Esophagus (tissue), 2 donors: Measurements from ENCODE around the gene COPS4. TPM values are rescaled to one million over a fixed set of nuclear protein-coding genes. Genes with fewer than 3 reads are reported as not detected.
"Not testable (repeated sequence)": the region's sequence is repeated elsewhere in the genome, so short reads cannot be mapped to it uniquely, and the experiment has no call there.

Experiments
- H3K27ac ChIP-seq, 2 donors: one replicate each; pipeline ENCODE4 v1.5.1; 2013; ENCODE audit warnings: low read depth in 2 of 2, mild to moderate bottlenecking in 2 of 2, inconsistent platforms in 1 of 2, low read length in 1 of 2, moderate library complexity in 1 of 2
- H3K27me3 ChIP-seq, 2 donors: one replicate each; pipeline ENCODE4 v1.6.1; 2013; ENCODE audit warnings: low read length in 2 of 2, control low read depth in 1 of 2, mild to moderate bottlenecking in 1 of 2; ENCODE audit not compliant: insufficient read depth in 2 of 2, control insufficient read depth in 1 of 2
- H3K36me3 ChIP-seq, 2 donors: one replicate each; pipeline ENCODE4 v1.6.1; 2013; ENCODE audit warnings: low read length in 1 of 2; ENCODE audit not compliant: control insufficient read depth in 2 of 2, insufficient read depth in 2 of 2
- H3K4me1 ChIP-seq, 2 donors: one replicate each; pipeline ENCODE4 v1.6.1; 2013; ENCODE audit warnings: low read length in 1 of 2; ENCODE audit not compliant: control insufficient read depth in 2 of 2, insufficient read depth in 2 of 2
- H3K4me3 ChIP-seq, 2 donors: one replicate each; pipeline ENCODE4 v1.5.1; 2013; ENCODE audit warnings: low read length in 2 of 2, mild to moderate bottlenecking in 2 of 2, low read depth in 1 of 2, moderate library complexity in 1 of 2
- H3K9me3 ChIP-seq, 2 donors: one replicate each; pipeline ENCODE4 v1.6.1; 2013; ENCODE audit warnings: mild to moderate bottlenecking in 2 of 2, low read depth in 1 of 2, low read length in 1 of 2, moderate library complexity in 1 of 2; ENCODE audit not compliant: control insufficient read depth in 2 of 2, insufficient read depth in 1 of 2
- WGBS, 2 donors: extraction: QIAGEN DNeasy Blood & Tissue Kit; methylation state at CpG; one replicate each; pipeline ENCODE4 v1.1.7; 2013; 5-methylcytosine and 5-hydroxymethylcytosine counted together
- polyA plus RNA-seq, 2 donors: library from polyadenylated mRNA; stranded (reverse); fragments of 200-250 nt; gene quantifications; one replicate each; pipeline ENCODE4 v1.2.3, GENCODE V29; 2013
- donor health status: healthy with polysubstance abuse.
- donor health status: Bipolar disorder and iron deficiency.

COPS4 gene
- polyA plus RNA-seq = 10 to 100 TPM in 1 of 2 donors, 1 to 10 TPM in 1; 9.8 to 25.4 TPM

GRCh38 chr4:83034630-83035494, at the start of gene COPS4:
COPS4 (plus strand) TSS chr4:83035183; CDS start chr4:83035225, 42 bp downstream.
- WGBS, 2 donors = 0 to 1% methylated on average over 39 of the region's 39 CpGs
- Histone ChIP-seq H3K4me1 (peaks cover 0 to 2% of the 10 kb centered on the region in 2 donors), H3K9me3 (no peaks in the 10 kb centered on the region)

DNA sequence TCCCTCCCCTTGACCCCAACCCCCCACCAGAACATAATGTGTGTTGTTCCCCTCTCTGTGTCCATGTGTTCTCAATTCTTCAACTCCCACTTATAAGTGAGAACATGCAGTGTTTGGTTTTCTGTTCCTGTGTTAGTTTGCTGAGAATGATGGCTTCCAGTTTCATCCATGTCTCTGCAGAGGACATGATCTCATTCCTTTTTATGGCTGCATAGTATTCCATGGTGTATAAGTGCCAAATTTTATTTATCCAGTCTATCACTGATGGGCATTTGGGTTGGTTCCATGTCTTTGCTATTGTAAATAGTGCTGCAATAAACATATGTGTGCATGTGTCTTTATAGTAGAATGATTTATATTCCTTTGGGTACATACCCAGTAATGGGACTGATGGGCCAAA, 47.5 kb upstream of the COPS4 start:
- not testable (repeated sequence) for H3K27me3 ChIP-seq, H3K36me3 ChIP-seq, H3K9me3 ChIP-seq, H3K4me3 ChIP-seq, H3K27ac ChIP-seq, H3K4me1 ChIP-seq

More at GRCh38 chr4:83034630-83035494, at the start of gene COPS4:
- Histone ChIP-seq H3K27me3 (no peaks in the 10 kb centered on the region), H3K27ac (peak within 1 kb of the TSS; percentile 92 to 96), H3K4me3 (peak within 1 kb of the TSS; percentile 82), H3K36me3 (no peaks in the 10 kb centered on the region)

GRCh38 chr4:82988323-82988832, 46.6 kb upstream of the COPS4 start:
- Histone ChIP-seq H3K27me3 (no peaks in the 10 kb centered on the region), H3K36me3 (peaks cover 0 to 2% of the 10 kb centered on the region in 2 donors)
- 81 to 89% methylated on average over 2 of the region's 2 CpGs for WGBS, 2 donors

GRCh38 chr4:82989575-82990429, 45.2 kb upstream of the COPS4 start:
- WGBS, 2 donors = 84 to 93% methylated on average over 2 of the region's 2 CpGs

More at GRCh38 chr4:82988323-82988832, 46.6 kb upstream of the COPS4 start:
- Histone ChIP-seq H3K4me3 (no peak overlapping the region), H3K4me1 (no peaks in the 10 kb centered on the region), H3K27ac (no peak overlapping the region), H3K9me3 (no peaks in the 10 kb centered on the region)

DNA sequence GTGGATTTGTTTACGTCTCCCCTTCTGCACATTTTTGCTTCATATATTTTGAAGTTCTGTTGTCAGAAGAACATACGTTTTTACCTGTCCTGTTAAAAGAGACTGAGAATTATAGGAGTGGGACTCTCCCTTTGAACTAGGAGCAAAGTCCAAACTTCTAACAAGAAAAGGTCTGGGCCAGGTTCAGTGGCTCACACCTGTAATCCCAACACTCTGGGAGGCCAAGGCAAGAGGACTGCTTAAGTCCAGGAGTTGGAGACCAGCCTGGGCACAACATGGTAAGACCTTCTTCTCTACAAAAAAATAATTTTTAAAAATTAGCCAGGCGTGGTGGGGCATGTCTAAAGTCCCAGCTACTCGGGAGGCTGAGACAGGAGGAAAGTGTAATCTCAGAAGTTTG, 40.1 kb upstream of the COPS4 start:
- Histone ChIP-seq H3K4me1 (no peaks in the 10 kb centered on the region), H3K27me3 (no peaks in the 10 kb centered on the region), H3K36me3 (no peaks in the 10 kb centered on the region), H3K9me3 (no peaks in the 10 kb centered on the region), H3K4me3 (no peak overlapping the region), H3K27ac (no peak overlapping the region)
- 70 to 71% methylated on average over 4 of the region's 4 CpGs for WGBS, 2 donors

More at GRCh38 chr4:82989575-82990429, 45.2 kb upstream of the COPS4 start:
- no peaks in the 10 kb centered on the region for H3K4me1 ChIP-seq
- no peak overlapping the region for H3K4me3 ChIP-seq
- H3K36me3 ChIP-seq = no peaks in the 10 kb centered on the region
- no peaks in the 10 kb centered on the region for H3K27me3 ChIP-seq
- no peak overlapping the region for H3K27ac ChIP-seq
- H3K9me3 ChIP-seq = no peaks in the 10 kb centered on the region

DNA sequence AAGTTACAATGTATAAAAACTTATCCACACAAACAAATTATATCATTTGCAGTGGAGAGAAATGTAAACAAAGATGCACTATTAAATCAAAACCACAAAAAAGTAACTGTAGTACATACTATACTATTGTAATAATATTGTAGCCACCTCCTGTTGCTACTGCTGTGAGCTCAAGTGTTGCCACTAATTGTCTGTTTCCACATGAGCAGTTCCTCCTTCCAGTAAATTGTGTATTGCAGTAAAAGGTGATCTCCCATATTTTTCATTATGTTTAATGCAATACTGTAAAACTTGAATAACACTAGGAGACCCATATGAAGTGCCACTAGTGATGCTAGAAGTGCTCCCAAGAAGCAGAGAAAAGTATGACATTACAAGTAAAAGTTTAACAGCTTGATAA, 36.1 kb upstream of the COPS4 start:
- H3K4me1 ChIP-seq = no peaks in the 10 kb centered on the region
- H3K36me3 ChIP-seq = no peaks in the 10 kb centered on the region
- no peak overlapping the region for H3K27ac ChIP-seq
- no peak overlapping the region for H3K4me3 ChIP-seq
- H3K27me3 ChIP-seq = no peaks in the 10 kb centered on the region
- H3K9me3 ChIP-seq = no peaks in the 10 kb centered on the region

GRCh38 chr4:83002329-83002728, 32.7 kb upstream of the COPS4 start:
- no peak overlapping the region for H3K27ac ChIP-seq
- no peaks in the 10 kb centered on the region for H3K4me1 ChIP-seq
- no peaks in the 10 kb centered on the region for H3K9me3 ChIP-seq
- no peaks in the 10 kb centered on the region for H3K36me3 ChIP-seq
- H3K4me3 ChIP-seq = no peak overlapping the region
- WGBS, 2 donors = 94 to 98% methylated on average over 3 of the region's 3 CpGs
- no peaks in the 10 kb centered on the region for H3K27me3 ChIP-seq

DNA sequence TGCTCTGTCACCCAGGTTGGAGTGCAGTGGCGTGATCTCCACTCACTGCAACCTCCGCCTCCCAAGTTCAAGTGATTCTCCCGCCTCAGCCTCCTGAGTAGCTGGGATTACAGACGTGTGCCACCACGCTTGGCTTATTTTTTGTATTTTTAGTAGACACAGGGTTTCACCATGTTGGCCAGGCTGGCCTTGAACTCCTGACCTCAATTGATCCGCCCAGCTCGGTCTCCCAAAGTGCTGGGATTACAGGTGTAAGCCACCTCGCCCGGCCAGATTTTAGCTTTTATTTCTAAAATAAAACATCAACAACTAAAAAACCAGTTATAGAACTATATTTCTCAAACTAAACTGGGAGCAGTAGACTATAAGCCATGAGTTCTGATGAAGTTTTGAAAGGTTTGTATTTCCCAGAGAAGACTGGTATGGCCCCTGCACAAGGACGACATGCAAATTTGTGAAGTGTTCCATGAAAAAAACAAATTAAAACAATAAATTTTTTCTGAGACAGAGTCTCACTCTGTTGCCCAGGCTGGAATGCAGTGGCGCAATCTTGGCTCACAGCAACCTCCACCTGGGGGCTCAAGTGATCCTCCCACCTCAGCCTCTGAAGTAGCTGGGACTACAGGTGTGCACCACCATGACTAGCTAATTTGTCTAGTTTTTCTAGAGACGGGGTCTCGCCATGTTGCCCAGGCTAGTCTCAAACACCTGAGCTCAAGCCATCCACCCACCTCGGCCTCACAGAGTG, 31.8 kb upstream of the COPS4 start:
- not testable (repeated sequence) for H3K4me1 ChIP-seq, H3K9me3 ChIP-seq, H3K27me3 ChIP-seq, H3K4me3 ChIP-seq, H3K36me3 ChIP-seq, H3K27ac ChIP-seq
- 91% methylated on average over 14 of the region's 14 CpGs for WGBS, 2 donors

DNA sequence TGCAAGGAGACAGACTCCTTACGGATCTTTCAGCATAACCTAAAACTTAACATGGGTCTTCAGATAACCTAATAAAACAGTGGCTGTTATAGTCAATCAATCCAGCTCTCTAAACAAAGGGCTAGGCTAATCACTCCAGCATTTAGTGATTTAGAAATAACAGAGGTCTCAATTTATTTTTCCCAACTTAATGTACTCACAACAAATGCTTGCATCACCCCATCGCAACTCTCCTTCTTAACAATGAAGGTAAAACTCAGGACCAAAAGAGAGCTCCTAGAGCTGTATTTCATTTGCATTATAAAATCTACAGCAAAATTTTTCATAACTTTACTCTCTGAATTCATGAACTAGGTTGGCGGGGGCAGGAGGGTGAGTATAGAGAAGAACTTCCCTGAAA, 25.5 kb upstream of the COPS4 start:
- H3K27me3 ChIP-seq = no peaks in the 10 kb centered on the region
- H3K4me1 ChIP-seq = no peaks in the 10 kb centered on the region
- H3K36me3 ChIP-seq = no peaks in the 10 kb centered on the region
- H3K27ac ChIP-seq = no peak overlapping the region
- 62 to 64% methylated on average over 3 of the region's 3 CpGs for WGBS, 2 donors
- peak overlapping the region in 1 of 2 donors; percentile 77 for H3K4me3 ChIP-seq
- H3K9me3 ChIP-seq = no peaks in the 10 kb centered on the region
